Type B pancreatic cell (in vitro differentiated cells): ENCODE results near the gene HMGN1. TPM values are rescaled to one million over a fixed set of nuclear protein-coding genes. Genes with fewer than 3 reads are reported as not detected.
A peak's percentile ranks its signal among the peaks of the same experiment; 100 is the strongest.
"Not testable (repeated sequence)": the region's sequence is repeated elsewhere in the genome, so short reads cannot be mapped to it uniquely, and the experiment has no call there.

ENCODE experiments used
- DNase-seq: peaks from one replicate; pipeline ENCODE4 v3.0.0; 2021; ENCODE audit warnings: mixed read lengths; ENCODE audit not compliant: unreplicated experiment; ENCODE audit errors: extremely low spot score
- H3K27ac Mint-ChIP-seq: 2 replicates; pipeline ENCODE4 v1.8.0; 2021; ENCODE audit warnings: mild to moderate bottlenecking, mixed read lengths
- H3K27me3 Mint-ChIP-seq: 2 replicates; pipeline ENCODE4 v1.8.0; 2021; ENCODE audit warnings: mixed read lengths
- H3K36me3 Mint-ChIP-seq: 2 replicates; pipeline ENCODE4 v1.8.0; 2021; ENCODE audit warnings: mixed read lengths
- H3K4me1 Mint-ChIP-seq: one replicate; pipeline ENCODE4 v1.8.0; 2021; ENCODE audit warnings: mixed read lengths; ENCODE audit not compliant: unreplicated experiment
- H3K4me3 Mint-ChIP-seq: 2 replicates; pipeline ENCODE4 v1.8.0; 2021; ENCODE audit warnings: mild to moderate bottlenecking, mixed read lengths
- H3K9me3 Mint-ChIP-seq: 2 replicates; pipeline ENCODE4 v1.8.0; 2021; ENCODE audit warnings: mixed read lengths
- total RNA-seq: library from RNA; stranded (reverse); gene quantifications from 2 replicates; pipeline ENCODE4 v1.2.1, GENCODE V29; 2021; ENCODE audit warnings: low replicate concordance
- TF ChIP-seq, protein P1 (sequence below): fragments of 200-600 bp; sonication (generic); conservative IDR thresholded peaks from 2 replicates; pipeline ENCODE4 v1.5.0; 2021; ENCODE audit warnings: antibody characterized with exemption, mild to moderate bottlenecking

The HMGN1 gene
- total RNA-seq, 1 donor from 2014 or later = 479 TPM

DNA sequence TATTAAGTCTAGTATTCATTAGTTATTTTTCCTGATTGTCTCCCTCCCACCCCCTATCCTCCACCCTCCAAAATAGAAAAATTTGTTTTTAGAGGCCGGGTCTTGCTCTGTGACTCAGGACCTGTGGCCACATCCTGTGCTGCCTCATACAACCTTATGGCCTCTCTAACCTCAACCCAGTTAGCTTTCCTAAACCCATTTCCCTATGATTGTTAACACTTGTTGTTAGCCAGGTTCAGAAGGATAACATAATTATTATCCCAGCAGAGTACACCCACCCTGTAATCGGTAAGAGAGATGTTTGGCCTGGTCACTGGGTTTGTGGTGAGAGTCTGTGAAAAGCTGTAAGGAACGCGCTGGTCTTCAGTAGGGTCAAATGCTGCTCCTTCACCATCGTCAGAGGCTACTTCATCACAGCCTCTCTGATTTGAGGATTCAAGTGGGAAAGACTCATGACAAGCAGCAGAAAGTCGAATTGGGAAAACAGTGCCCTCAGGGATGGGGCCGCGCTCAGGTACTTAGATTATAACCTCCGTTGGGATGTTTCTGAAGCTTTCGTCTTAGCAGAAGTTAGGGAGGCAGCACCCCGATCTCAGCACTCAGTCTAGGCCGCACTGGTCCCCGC is 35.9 kb upstream of the HMGN1 start:
- Mint-ChIP-seq H3K27ac (no peak overlapping the region), H3K36me3 (peaks cover 5% of the 10 kb centered on the region), H3K4me3 (no peak overlapping the region), H3K9me3 (no peaks in the 10 kb centered on the region), H3K4me1 (peaks cover 21% of the 10 kb centered on the region), H3K27me3 (no peaks in the 10 kb centered on the region)
- no peak for DNase-seq
- TF ChIP-seq, protein P1, sequence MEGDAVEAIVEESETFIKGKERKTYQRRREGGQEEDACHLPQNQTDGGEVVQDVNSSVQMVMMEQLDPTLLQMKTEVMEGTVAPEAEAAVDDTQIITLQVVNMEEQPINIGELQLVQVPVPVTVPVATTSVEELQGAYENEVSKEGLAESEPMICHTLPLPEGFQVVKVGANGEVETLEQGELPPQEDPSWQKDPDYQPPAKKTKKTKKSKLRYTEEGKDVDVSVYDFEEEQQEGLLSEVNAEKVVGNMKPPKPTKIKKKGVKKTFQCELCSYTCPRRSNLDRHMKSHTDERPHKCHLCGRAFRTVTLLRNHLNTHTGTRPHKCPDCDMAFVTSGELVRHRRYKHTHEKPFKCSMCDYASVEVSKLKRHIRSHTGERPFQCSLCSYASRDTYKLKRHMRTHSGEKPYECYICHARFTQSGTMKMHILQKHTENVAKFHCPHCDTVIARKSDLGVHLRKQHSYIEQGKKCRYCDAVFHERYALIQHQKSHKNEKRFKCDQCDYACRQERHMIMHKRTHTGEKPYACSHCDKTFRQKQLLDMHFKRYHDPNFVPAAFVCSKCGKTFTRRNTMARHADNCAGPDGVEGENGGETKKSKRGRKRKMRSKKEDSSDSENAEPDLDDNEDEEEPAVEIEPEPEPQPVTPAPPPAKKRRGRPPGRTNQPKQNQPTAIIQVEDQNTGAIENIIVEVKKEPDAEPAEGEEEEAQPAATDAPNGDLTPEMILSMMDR = no peak

DNA sequence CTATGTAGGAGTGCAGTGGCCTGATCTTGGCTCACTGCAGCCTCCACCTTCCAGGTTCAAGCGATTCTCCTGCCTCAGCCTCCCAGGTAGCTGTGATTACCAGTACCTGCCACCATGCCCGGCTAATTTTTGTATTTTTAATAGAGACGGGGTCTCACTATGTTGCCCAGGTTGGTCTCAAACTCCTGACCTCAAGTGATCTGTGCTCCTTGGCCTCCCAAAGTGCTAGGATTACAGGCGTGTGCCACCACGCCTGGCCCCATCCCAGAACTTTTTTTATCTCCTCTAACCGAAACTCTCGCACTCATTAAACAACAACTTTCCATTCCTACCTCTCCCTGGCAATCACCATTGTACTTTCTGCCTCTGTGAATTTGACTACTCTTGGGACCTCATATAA is 33.2 kb upstream of the HMGN1 start:
- peaks cover 11% of the 10 kb centered on the region for H3K4me1 Mint-ChIP-seq
- H3K27ac Mint-ChIP-seq, H3K9me3 Mint-ChIP-seq, H3K27me3 Mint-ChIP-seq, DNase-seq, H3K36me3 Mint-ChIP-seq: not testable (repeated sequence)
- H3K4me3 Mint-ChIP-seq = peak overlapping the region; percentile 69

DNA sequence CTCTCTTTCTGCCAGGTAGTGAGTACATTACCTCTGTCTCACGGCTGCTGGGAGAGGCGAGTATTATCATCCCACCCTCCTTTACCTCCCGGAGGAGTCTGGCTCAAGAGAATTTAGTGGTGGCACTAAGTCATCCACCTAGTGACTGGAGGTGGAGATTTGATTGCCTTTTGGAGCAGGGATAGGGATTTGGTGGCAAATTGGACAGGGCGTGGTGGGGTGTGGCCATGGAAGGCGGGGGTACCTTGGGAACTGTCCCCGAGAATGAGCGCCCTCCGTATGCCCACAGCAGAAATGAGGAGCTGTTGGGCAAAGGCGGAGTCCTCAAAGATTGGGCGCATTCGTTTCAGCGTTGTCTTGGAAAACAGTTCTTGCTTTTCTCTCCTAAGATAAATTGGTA is 32.1 kb upstream of the HMGN1 start:
- no peaks in the 10 kb centered on the region for H3K9me3 Mint-ChIP-seq
- no peaks in the 10 kb centered on the region for H3K27me3 Mint-ChIP-seq
- H3K4me3 Mint-ChIP-seq = peak overlapping the region; percentile 93
- H3K36me3 Mint-ChIP-seq = peaks cover 5% of the 10 kb centered on the region
- TF ChIP-seq, protein P1 = no peak
- no peak for DNase-seq
- peaks cover 11% of the 10 kb centered on the region for H3K4me1 Mint-ChIP-seq
- H3K27ac Mint-ChIP-seq = peak overlapping the region; percentile 55

DNA sequence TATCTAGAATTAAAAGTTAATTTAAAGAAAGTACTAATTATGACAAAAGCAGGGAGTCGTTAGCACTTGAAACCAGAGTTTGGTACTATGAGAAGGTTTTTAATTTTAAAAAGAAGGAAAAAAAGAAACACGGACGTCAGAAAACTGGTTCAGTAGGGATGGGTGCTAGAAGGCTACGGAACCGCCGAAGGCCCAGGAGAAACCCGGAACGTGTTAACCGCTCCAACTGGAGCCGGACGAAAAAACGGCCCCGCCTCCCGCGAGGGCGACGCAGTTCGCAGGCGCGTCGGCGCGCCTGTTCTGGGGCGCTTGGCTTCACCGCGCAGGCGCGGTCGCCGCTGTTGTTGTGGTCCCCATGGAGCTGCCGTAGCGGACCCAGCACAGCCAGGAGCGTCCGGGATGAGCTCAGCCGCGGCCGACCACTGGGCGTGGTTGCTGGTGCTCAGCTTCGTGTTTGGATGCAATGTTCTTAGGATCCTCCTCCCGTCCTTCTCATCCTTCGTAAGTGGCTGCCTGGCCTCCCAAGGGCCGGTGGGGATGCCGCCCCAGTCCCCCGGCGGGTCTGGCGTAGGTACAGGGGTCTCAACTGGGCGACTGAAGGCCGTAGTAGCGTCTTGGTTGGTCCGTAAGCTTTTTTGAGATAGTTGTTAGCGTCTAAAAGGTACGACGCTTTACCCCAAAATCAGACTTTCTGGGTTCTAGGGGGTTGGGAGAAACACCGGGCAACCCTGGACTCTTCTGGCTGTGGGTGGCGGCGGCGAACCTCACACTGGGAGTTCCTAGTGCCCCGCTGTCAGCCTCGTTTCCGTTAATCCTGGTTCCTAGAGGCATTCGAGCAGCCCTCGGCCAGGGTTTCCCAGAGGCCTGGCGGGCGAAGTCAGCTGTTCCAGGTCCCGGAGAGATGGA is 31.4 kb upstream of the HMGN1 start:
- H3K36me3 Mint-ChIP-seq = peaks cover 5% of the 10 kb centered on the region
- peaks cover 11% of the 10 kb centered on the region for H3K4me1 Mint-ChIP-seq
- H3K4me3 Mint-ChIP-seq = peak overlapping the region; percentile 93
- DNase-seq = peak; percentile 89
- peaks cover 2% of the 10 kb centered on the region for H3K27me3 Mint-ChIP-seq
- no peaks in the 10 kb centered on the region for H3K9me3 Mint-ChIP-seq
- TF ChIP-seq, protein P1 = no peak
- H3K27ac Mint-ChIP-seq = peak overlapping the region; percentile 83

DNA sequence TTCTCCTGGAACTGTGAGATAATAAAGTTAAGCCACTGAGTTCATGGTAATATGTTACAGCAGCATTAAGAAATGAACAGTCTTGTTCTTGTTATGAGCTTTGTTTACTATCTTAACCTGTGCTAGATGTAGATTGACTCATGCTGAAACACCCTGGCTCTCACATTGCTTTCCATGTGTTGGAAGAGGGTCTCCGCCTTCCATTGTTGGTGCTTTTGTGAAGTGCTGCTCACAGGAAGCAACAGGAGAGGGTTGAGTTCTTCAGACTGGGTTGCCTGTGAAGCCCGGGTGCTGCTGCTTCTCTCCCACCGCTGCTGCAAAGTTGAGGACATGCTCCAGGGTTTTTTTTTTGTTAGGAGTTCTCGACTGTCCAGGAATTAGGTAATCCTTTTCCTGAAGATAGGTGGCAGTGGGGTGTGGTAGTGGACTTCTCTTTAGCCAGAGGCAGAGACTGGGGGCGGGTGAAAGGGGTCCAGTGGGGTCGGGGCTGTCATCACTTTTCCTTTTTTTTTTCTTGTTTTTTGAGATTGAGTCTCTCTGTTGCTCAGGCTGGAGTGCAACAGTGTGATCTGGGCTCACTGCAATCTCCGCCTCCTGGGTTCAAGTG is 28.7 kb upstream of the HMGN1 start:
- DNase-seq = no peak
- TF ChIP-seq, protein P1 = no peak
- Mint-ChIP-seq H3K9me3 (no peaks in the 10 kb centered on the region), H3K36me3 (peaks cover 5% of the 10 kb centered on the region), H3K27ac (no peak overlapping the region), H3K4me1 (peaks cover 11% of the 10 kb centered on the region), H3K4me3 (peak overlapping the region; percentile 51), H3K27me3 (peaks cover 5% of the 10 kb centered on the region)

DNA sequence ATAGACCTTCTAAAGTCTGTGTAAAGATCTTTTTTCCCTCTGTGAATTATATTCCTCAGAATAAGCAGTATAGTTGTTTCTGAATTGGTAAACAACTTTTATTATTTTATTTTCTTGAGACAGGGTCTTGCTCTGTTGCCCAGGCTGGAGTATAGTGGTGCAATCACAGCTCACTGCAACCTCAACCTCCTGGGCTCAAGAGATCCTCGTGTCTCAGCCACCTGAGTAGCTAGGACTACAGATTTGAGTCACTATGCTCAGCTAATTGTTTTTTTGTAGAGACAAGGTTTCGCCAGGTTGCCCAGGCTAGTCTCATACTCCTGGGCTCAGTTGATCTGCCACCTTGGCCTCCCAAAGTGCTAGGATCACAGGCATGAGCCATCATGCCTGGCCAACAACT is 26.6 kb upstream of the HMGN1 start:
- H3K4me3 Mint-ChIP-seq = no peak overlapping the region
- no peak overlapping the region for H3K27ac Mint-ChIP-seq
- no peak for DNase-seq
- TF ChIP-seq, protein P1 = no peak
- H3K4me1 Mint-ChIP-seq = no peaks in the 10 kb centered on the region
- no peaks in the 10 kb centered on the region for H3K9me3 Mint-ChIP-seq
- H3K36me3 Mint-ChIP-seq = no peaks in the 10 kb centered on the region
- H3K27me3 Mint-ChIP-seq = peaks cover 10% of the 10 kb centered on the region
